SU-DHL-6 (cell line): ENCODE data around the gene ARHGAP28.

Experiments used
- H2AFZ ChIP-seq: fragments of 200-600 bp; sonication (generic); 2 replicates; pipeline ENCODE4 v1.6.1; 2014; ENCODE audit warnings: low read depth, mild to moderate bottlenecking, moderate library complexity, mixed read lengths, antibody characterized with exemption, low read length; ENCODE audit not compliant: severe bottlenecking
- H3F3A ChIP-seq: fragments of 200-600 bp; shearing (Covaris generic); 2 replicates; pipeline ENCODE4 v1.6.0; 2016; ENCODE audit warnings: antibody characterized with exemption, mild to moderate bottlenecking; ENCODE audit not compliant: insufficient read depth
- H3K27ac ChIP-seq: fragments of 200-600 bp; sonication (generic); 2 replicates; pipeline ENCODE4 v1.5.1; 2016; ENCODE audit warnings: low read depth, mild to moderate bottlenecking, low read length, moderate library complexity, mixed read lengths
- H3K27me3 ChIP-seq: fragments of 200-600 bp; sonication (generic), shearing (Covaris generic); 2 replicates; pipeline ENCODE4 v1.6.0; 2014; ENCODE audit warnings: mild to moderate bottlenecking, low read length
- H3K36me3 ChIP-seq: fragments of 200-600 bp; sonication (generic); 2 replicates; pipeline ENCODE4 v1.6.1; 2014; ENCODE audit warnings: mild to moderate bottlenecking, low read length, mixed read lengths
- H3K4me2 ChIP-seq: fragments of 300-600, 200-600 bp; shearing (Covaris generic), sonication (generic); 2 replicates; pipeline ENCODE4 v1.6.0; 2014; ENCODE audit warnings: low read length, low read depth, mild to moderate bottlenecking; ENCODE audit not compliant: poor library complexity, severe bottlenecking
- H3K4me3 ChIP-seq: fragments of 200-600 bp; sonication (generic); 2 replicates; pipeline ENCODE4 v1.5.1; 2014; ENCODE audit warnings: antibody characterized with exemption, low read length, mild to moderate bottlenecking, mixed read lengths; ENCODE audit not compliant: insufficient read depth, poor library complexity, severe bottlenecking
- H3K79me2 ChIP-seq: fragments of 200-600 bp; sonication (generic); 2 replicates; pipeline ENCODE4 v1.6.1; 2014; ENCODE audit warnings: mild to moderate bottlenecking, low read length, moderate library complexity; ENCODE audit not compliant: insufficient read depth
- H3K9ac ChIP-seq: fragments of 200-600 bp; sonication (generic); 2 replicates; pipeline ENCODE4 v1.7.0; 2014; ENCODE audit warnings: mild to moderate bottlenecking, low read length
- H3K9me2 ChIP-seq: fragments of 200-600 bp; sonication (generic); replicated peaks from 2 replicates; pipeline ENCODE4 v1.6.1; 2014; ENCODE audit warnings: low read length; ENCODE audit not compliant: insufficient read depth
- H3K9me3 ChIP-seq: fragments of 200-600 bp; sonication (generic); 2 replicates; pipeline ENCODE4 v1.6.1; 2014; ENCODE audit warnings: low read length, mixed read lengths; ENCODE audit not compliant: insufficient read depth
- H4K20me1 ChIP-seq: fragments of 200-600 bp; sonication (generic); 2 replicates; pipeline ENCODE4 v1.6.1; 2014; ENCODE audit warnings: low read depth, mild to moderate bottlenecking, antibody characterized with exemption, low read length, moderate library complexity, mixed read lengths
- EZH2phosphoT487 ChIP-seq: fragments of 200-600 bp; sonication (generic), shearing (Covaris generic); conservative IDR thresholded peaks from 2 replicates; pipeline ENCODE4 v1.6.1; 2018; ENCODE audit warnings: mild to moderate bottlenecking, antibody characterized with exemption, low read length, moderate library complexity, mixed read lengths
- TF ChIP-seq, protein P1 (sequence below): fragments of 200-600 bp; sonication (generic); IDR thresholded peaks from one replicate; pipeline ENCODE4 v1.5.1; 2017; ENCODE audit warnings: antibody characterized with exemption, mild to moderate bottlenecking, low read length, moderate library complexity; ENCODE audit not compliant: insufficient read depth, poor library complexity, severe bottlenecking

The ARHGAP28 gene

GRCh38 chr18:6949800-6950586 is 220.5 kb downstream of the ARHGAP28 start:
- Histone ChIP-seq H3K4me2 (no peak overlapping the region), H3K9me3 (no peaks in the 10 kb centered on the region), H2AFZ (no peak overlapping the region), H3K9ac (no peak overlapping the region), H3K36me3 (no peaks in the 10 kb centered on the region), H3K27me3 (no peaks in the 10 kb centered on the region), H3K79me2 (no peaks in the 10 kb centered on the region), H3F3A (no peaks in the 10 kb centered on the region), H3K9me2 (no peaks in the 10 kb centered on the region), H3K27ac (no peak overlapping the region), H4K20me1 (no peaks in the 10 kb centered on the region), H3K4me3 (no peak overlapping the region)
- TF ChIP-seq, protein P1, sequence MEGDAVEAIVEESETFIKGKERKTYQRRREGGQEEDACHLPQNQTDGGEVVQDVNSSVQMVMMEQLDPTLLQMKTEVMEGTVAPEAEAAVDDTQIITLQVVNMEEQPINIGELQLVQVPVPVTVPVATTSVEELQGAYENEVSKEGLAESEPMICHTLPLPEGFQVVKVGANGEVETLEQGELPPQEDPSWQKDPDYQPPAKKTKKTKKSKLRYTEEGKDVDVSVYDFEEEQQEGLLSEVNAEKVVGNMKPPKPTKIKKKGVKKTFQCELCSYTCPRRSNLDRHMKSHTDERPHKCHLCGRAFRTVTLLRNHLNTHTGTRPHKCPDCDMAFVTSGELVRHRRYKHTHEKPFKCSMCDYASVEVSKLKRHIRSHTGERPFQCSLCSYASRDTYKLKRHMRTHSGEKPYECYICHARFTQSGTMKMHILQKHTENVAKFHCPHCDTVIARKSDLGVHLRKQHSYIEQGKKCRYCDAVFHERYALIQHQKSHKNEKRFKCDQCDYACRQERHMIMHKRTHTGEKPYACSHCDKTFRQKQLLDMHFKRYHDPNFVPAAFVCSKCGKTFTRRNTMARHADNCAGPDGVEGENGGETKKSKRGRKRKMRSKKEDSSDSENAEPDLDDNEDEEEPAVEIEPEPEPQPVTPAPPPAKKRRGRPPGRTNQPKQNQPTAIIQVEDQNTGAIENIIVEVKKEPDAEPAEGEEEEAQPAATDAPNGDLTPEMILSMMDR, result no peak
- TF ChIP-seq EZH2phosphoT487, result no peak

- Histone ChIP-seq H3K9me2 (no peaks in the 10 kb centered on the region), H3K9me3 (no peaks in the 10 kb centered on the region), H3F3A (no peaks in the 10 kb centered on the region), H3K36me3 (no peaks in the 10 kb centered on the region), H3K4me3 (no peak overlapping the region), H4K20me1 (no peaks in the 10 kb centered on the region), H2AFZ (no peak overlapping the region), H3K27me3 (no peaks in the 10 kb centered on the region), H3K27ac (no peak overlapping the region), H3K4me2 (no peak overlapping the region), H3K9ac (no peak overlapping the region), H3K79me2 (no peaks in the 10 kb centered on the region)
- TF ChIP-seq, protein P1, result no peak
- no peak for TF ChIP-seq EZH2phosphoT487
Observed at GRCh38 chr18:6950641-6951040, 221.1 kb downstream of the ARHGAP28 start.

GRCh38 chr18:6951336-6952090 is 222.0 kb downstream of the ARHGAP28 start:
- H3K4me3 ChIP-seq, result no peak overlapping the region
- H3F3A ChIP-seq, result no peaks in the 10 kb centered on the region
- H3K79me2 ChIP-seq, result no peaks in the 10 kb centered on the region
- H3K4me2 ChIP-seq, result no peak overlapping the region
- TF ChIP-seq EZH2phosphoT487, result no peak
- TF ChIP-seq, protein P1, result no peak
- H3K36me3 ChIP-seq, result no peaks in the 10 kb centered on the region
- no peak overlapping the region for H2AFZ ChIP-seq
- no peaks in the 10 kb centered on the region for H3K9me3 ChIP-seq
- H3K9ac ChIP-seq, result no peak overlapping the region
- no peaks in the 10 kb centered on the region for H3K9me2 ChIP-seq
- H4K20me1 ChIP-seq, result no peaks in the 10 kb centered on the region
- no peaks in the 10 kb centered on the region for H3K27me3 ChIP-seq
- no peak overlapping the region for H3K27ac ChIP-seq
